ENCODE measurements around the gene GABRG3.

GABRG3 gene

GRCh38 chr15:27330326-27330725 lies 359.3 kb downstream of the GABRG3 start:
- in situ Hi-C loops (cut with MboI; ENCODE audit: low pct_unique_long_range_greater_than_20kb, low sequenced_read_pairs, unreplicated experiment) = no loop called here
- no peak for TF ChIP-seq CTCF (IDR thresholded peaks at IDR 0.05; ENCODE audit: extremely low read depth, insufficient read depth, missing control alignments)

GRCh38 chr15:27336676-27337075 lies 365.7 kb downstream of the GABRG3 start:
- in situ Hi-C loops (cut with MboI; ENCODE audit: low pct_unique_long_range_greater_than_20kb, low sequenced_read_pairs, unreplicated experiment) = no loop called here
- TF ChIP-seq CTCF (IDR thresholded peaks at IDR 0.05; ENCODE audit: extremely low read depth, insufficient read depth, missing control alignments) = no peak

More at GRCh38 chr15:27330326-27330725, 359.3 kb downstream of the GABRG3 start:
- no peak for DNase-seq (ENCODE audit: low spot score)

GRCh38 chr15:27339138-27339537 lies 368.2 kb downstream of the GABRG3 start:
- in situ Hi-C loops (cut with MboI; ENCODE audit: low pct_unique_long_range_greater_than_20kb, low sequenced_read_pairs, unreplicated experiment) = no loop called here
- no peak for DNase-seq (ENCODE audit: low spot score)
- TF ChIP-seq CTCF (IDR thresholded peaks at IDR 0.05; ENCODE audit: extremely low read depth, insufficient read depth, missing control alignments) = no peak

More at GRCh38 chr15:27336676-27337075, 365.7 kb downstream of the GABRG3 start:
- DNase-seq (ENCODE audit: low spot score) = no peak

- no peak for TF ChIP-seq CTCF (IDR thresholded peaks at IDR 0.05; ENCODE audit: extremely low read depth, insufficient read depth, missing control alignments)
- no peak for DNase-seq (ENCODE audit: low spot score)
- in situ Hi-C loops (cut with MboI; ENCODE audit: low pct_unique_long_range_greater_than_20kb, low sequenced_read_pairs, unreplicated experiment) = no loop called here
These were observed 370.9 kb downstream of the GABRG3 start for GRCh38 chr15:27341780-27342343.

GRCh38 chr15:27342991-27343390 lies 372.0 kb downstream of the GABRG3 start:
- no peak for TF ChIP-seq CTCF (IDR thresholded peaks at IDR 0.05; ENCODE audit: extremely low read depth, insufficient read depth, missing control alignments)
- in situ Hi-C loops (cut with MboI; ENCODE audit: low pct_unique_long_range_greater_than_20kb, low sequenced_read_pairs, unreplicated experiment) = no loop called here
- DNase-seq (ENCODE audit: low spot score) = no peak

- no peak for DNase-seq (ENCODE audit: low spot score)
- no peak for TF ChIP-seq CTCF (IDR thresholded peaks at IDR 0.05; ENCODE audit: extremely low read depth, insufficient read depth, missing control alignments)
These were observed 381.2 kb downstream of the GABRG3 start for GRCh38 chr15:27352136-27352535.

More at GRCh38 chr15:27352136-27352535, 381.2 kb downstream of the GABRG3 start:
- in situ Hi-C loops (cut with MboI; ENCODE audit: low pct_unique_long_range_greater_than_20kb, low sequenced_read_pairs, unreplicated experiment) = no loop called here
